Measurements from ENCODE around the gene NEK10.

NEK10 gene

GRCh38 chr3:27224197-27224596 is 145.0 kb downstream of the NEK10 start:
- no peak for DNase-seq

GRCh38 chr3:27221264-27221932 is 147.8 kb downstream of the NEK10 start:
- DNase-seq, result no peak

DNA sequence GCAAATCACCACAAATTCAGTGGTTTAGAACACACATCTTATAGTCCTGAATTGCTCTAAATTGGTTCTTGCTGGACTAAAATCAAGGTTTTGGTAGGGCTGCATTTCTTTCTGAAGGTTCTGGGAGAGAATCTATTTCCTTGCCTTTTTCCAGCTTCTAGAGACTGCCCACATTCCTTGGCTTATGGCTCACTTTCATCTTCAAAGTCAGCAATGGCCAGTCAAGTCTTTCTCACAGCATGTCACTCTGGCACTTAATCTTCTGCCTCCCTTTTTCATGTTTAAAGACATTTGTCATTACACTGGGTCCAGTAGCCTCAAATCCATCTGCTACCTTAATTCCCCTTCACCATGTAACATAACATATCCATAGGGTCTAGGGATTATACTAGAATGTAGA is 149.0 kb downstream of the NEK10 start:
- no peak for DNase-seq

GRCh38 chr3:27219127-27219845 is 149.9 kb downstream of the NEK10 start:
- DNase-seq, result no peak

DNA sequence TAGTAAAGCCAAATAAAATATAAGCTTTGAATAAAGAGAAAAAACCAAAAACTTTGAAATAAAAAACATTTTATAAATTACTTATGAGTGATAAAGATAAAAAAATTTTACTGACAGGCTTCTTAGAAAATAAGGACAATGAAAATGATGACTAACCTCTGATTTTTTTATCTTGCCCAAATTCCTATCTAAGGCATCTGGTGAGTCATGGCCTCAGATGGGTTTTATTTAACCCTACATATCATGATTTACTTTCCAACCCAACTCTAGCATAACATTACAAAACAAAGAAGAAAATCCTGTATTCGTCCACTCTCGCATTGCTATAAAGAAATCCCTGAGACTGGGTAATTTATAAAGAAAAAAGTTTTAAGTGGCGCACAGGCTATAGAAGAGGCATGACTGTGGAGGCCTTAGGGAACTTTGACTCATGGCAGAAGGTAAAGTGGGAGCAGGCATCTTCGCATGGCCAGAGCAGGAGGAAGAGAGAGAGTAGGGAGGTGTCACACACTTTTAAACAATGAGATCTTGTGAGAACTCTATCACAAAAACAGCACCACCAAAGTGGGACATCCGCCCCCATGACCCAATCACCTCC is 152.1 kb downstream of the NEK10 start:
- no peak for DNase-seq

- no peak for DNase-seq
Observed at GRCh38 chr3:27216295-27216855, 152.8 kb downstream of the NEK10 start.

DNA sequence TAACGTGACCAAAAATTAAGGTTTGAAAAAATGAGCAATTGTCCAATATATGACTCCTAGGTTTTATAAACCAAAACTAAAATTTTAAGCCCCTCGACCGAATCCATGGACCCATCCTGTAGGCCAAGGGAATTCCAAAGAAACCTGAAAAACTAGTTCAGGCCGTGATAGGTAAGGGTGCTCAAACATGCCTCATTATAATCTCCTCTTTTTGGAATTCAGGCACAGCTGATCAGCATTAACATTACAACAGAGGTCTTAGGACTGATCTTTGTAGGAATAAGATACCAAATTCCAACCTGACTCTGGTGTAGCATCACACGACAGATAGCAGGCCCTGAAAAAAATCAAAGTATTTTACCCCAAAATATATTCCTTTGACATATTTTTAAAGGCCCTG is 155.7 kb downstream of the NEK10 start:
- no peak for DNase-seq

DNA sequence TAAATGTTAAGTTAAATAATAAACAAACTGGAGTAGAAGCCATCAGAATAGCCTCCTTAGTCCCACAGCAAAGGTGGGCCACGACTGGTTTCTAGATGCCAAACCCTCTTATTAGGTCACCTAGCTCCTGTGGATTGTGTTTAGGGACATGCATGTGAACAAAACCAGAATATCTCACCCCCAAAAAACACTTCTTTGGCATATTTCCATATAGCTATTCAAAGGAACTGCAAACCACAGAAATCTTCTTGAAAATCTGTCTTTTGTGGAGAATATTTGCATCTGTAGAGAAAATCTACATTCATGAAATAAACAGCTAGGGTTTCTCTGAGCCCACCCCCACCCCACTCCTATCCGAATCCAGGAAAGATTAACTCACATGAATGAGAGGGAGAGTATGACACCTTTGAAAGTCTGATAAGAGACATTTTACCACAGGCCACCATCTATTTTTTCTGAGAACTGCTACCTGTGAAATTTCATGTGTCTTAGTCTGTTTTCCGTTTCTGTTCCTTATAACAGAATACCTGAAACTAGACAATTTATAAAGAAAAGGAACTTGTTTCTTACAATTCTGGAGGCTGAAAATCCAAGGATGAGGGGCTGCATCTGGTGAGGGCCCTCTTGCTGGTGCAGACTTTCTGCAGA is 159.4 kb downstream of the NEK10 start:
- no peak for DNase-seq

DNA sequence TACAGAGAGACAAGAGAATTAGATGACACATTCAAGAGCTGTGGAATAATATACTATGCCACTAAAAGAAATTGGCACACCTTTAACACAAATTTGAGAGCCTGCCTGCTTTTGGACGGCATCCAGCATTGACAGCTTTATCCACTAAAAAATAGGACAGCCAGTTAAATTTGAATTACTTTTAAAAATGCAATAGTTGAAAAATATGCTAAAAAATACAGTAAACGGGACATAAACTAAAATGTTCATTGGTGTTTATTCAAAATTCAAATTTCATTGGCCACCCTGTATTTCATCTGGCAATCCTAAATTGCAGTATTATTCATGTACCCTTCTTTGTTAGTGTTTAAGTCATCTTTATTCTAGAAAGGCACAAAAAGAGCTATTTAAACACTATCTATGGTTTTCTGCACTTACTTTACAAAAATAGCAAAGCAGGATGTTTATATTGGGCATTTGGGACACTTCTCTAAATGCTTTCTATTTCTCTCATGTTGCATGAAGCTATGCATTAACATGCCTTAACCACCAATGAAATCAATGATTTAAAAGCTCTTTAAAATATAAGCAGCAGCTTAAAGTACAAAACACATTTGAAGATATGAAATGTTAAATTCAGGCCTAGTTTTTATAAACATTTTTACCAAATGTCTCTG is 160.1 kb downstream of the NEK10 start:
- DNase-seq, result no peak

- no peak for DNase-seq
Observed at GRCh38 chr3:27202959-27203358, 166.2 kb downstream of the NEK10 start.

GRCh38 chr3:27201492-27201891 is 167.7 kb downstream of the NEK10 start:
- no peak for DNase-seq

- no peak for DNase-seq
Observed at GRCh38 chr3:27200721-27201489, 168.3 kb downstream of the NEK10 start.

DNA sequence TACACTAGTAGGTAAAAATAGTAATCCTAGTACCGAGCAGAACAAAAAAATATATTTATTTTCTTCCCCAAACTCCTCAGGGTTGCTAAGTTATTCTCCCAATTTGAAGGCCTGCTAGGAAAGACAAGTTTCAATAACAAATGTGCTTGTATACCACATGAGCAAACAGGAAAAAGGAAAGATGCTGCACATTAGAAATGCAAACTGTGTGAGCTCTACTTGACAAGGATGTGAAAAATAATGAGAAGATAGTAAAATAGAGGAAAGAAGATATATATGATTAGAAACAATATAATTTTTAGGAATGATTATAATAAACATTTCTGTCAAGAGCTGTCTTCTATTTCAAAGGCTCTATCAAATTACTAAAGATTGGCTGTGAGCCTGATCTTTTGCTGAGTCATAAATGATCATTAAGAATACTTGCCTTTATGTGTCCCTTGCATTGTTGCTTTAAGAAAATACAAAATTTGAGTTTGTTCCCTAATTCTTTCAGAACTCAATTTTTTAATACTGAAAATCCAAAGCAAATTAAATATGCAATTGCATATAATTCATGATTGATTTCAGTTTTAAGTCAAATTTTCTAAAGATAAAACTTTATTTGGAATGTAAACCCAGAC is 174.2 kb downstream of the NEK10 start:
- DNase-seq, result no peak

DNA sequence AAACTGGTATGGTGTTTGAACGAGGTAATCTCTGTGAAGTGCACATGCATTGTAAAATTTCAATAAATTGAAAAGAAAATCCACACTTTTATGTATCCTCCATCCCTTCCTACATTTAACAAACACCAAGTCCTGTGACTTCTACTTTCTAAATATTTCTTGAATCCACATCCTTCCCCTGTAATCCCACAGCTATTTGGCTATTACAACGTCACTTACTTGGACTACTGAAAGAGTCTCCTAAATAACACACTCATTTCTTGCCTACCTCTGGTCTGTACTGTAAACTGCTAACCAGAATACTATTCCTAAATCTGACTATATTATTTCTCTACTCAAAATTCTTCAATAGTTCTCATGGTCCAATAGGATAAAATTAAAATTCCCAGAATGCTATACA is 176.1 kb downstream of the NEK10 start:
- DNase-seq, result no peak

DNA sequence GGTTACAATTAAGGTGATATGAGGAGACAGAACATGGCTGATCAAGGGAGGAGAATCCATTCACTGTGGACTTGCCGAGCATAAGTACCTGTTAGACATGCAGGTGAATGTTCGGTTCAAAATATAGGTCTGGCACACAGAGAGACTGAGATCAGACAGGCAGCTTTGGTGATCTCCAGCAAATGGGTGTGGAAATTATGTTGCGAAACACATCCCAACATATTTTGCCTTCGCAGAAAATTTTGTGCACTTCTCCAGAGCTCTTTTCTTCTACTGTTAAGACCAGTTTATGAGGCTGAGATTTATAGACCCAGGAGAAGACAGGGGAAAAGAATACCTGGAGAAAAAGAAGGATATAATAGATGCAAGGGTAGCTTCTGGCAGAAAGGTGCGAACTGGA is 183.2 kb downstream of the NEK10 start:
- no peak for DNase-seq

- DNase-seq, result no peak
Observed at GRCh38 chr3:27185231-27185989, 183.8 kb downstream of the NEK10 start.

DNA sequence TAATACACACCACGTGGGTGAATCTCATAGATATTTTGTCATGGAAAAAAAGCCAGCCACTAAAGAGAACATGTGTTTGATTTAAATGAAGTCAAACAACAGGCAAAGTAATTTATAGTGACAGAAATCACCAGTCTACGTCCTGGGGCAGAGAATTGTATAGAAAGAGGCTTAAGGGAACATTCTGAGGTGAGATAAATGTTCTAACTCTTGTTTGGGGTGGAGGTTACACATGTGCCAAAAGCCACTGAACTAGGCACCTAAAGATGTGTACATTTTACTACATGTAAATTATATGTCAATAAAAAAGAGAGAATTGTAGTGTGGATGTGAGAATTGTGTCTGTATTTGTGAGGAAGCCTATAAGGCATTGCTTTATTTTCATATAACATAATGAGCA is 184.9 kb downstream of the NEK10 start:
- DNase-seq, result no peak

DNA sequence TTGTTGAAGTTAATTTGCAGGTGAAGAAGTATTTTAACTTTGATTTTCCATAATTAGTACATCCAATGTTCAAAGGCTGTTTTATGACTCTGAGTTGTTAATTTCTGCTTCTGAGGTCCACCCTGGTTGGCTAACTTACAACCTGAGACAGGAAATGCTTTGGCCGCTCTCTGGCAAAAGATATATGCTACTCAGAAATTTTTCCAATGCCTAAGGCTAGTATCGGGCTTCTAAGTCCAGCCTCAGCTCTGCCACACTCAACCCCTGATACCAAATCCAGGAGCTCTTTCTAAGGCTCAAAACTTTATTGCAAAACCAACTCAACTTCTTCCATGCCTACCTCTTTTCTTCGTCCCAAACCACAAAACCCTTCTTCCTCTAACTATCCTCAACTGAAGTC is 192.9 kb downstream of the NEK10 start:
- DNase-seq, result peak; percentile 12

DNA sequence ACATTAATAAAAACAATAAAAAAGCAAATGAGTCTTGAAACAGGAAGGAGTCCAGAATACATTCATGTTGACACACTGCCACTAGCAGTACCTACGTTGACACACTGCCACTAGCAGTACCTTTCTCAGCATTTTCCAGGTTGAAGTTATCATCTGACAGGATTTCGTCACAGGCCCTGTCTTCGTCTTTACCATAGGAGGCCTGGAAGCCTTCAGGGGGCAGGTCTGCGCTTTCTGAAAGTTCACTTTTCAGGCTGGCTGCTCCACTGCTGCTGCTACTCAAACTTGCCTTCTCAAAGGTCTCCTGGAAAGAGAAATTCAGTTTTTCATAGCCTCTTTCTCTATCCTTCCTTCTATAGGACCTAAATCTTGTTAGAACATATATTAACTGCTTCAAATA is 194.7 kb downstream of the NEK10 start:
- no peak for DNase-seq

- no peak for DNase-seq
Observed at GRCh38 chr3:27171113-27171512, 198.1 kb downstream of the NEK10 start.

DNA sequence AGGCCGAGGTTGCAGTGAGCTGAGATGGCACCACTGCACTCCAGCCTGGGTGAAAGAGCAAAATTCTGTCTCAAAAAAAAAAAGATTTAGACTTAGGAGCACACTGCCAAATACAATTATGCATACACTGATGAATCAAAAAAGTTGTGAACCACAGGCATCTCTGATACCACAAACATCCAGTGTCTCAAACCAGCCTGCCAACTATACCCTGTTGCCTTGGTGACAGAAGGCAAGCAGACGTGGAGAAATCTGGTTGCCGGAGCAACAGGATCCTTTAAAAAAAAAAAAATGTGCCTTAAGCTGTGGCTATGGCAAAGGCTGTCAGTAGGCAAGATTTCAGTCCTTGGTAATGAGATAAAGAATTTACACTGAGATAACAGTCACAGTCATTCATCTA is 202.3 kb downstream of the NEK10 start:
- peak; percentile 31 for DNase-seq

Measured in NCI-H226 (cell line).